NB4 (cell line): ENCODE measurements around the gene ANKIB1.

ENCODE experiments used
- CTCF ChIP-seq: IDR thresholded peaks from one replicate; pipeline ENCODE4 v1.5.1; 2012; ENCODE audit warnings: low read depth, low read length
- POLR2A ChIP-seq: IDR thresholded peaks from 2 replicates; pipeline ENCODE4 v1.6.1; 2011; ENCODE audit warnings: mild to moderate bottlenecking; ENCODE audit not compliant: insufficient read length; ENCODE audit errors: extremely low read depth

- TF ChIP-seq CTCF (no peak), POLR2A (no peak)
These were observed 157.9 kb downstream of the ANKIB1 start for GRCh38 chr7:92403760-92404074.
